Right lobe of liver (tissue), 6 donors: Measurements from ENCODE around the gene INO80E. TPM values are rescaled to one million over a fixed set of nuclear protein-coding genes. Genes with fewer than 3 reads are reported as not detected.
"Not testable (repeated sequence)": the region's sequence is repeated elsewhere in the genome, so short reads cannot be mapped to it uniquely, and the experiment has no call there.

ENCODE experiments used
- ATAC-seq, 4 donors: fragments of 200-7000 bp; cut with Tn5 transposase; one replicate each; pipeline ENCODE4 v1.9.1; 2020; ENCODE audit warnings: mild to moderate bottlenecking in 4 of 4, moderate library complexity in 4 of 4
- DNase-seq, 3 donors: peaks; one replicate each; pipeline ENCODE4 v3.0.0-alpha.2; 2020
- H3K27ac ChIP-seq, 3 donors: fragments of 200-600 bp; one replicate each; pipeline ENCODE4 v1.8.0; 2022
- H3K27me3 ChIP-seq, 2 donors: fragments of 200-600 bp; one replicate each; pipeline ENCODE4 v1.8.0; 2022
- H3K36me3 ChIP-seq, 4 donors: fragments of 200-600 bp; sonication (generic) in 1 of 4; one replicate each; pipeline versions ENCODE4 v1.5.1 to v1.8.0; 2017 to 2022; ENCODE audit warnings: control low read depth in 1 of 4
- H3K4me1 ChIP-seq, 4 donors: fragments of 200-600 bp; sonication (generic) in 1 of 4; one replicate each; pipeline versions ENCODE4 v1.5.1 to v1.8.0; 2017 to 2022; ENCODE audit warnings: control low read depth in 1 of 4
- H3K4me3 ChIP-seq, 3 donors: fragments of 200-600 bp; one replicate each; pipeline ENCODE4 v1.8.0; 2022
- H3K9me3 ChIP-seq, 4 donors: fragments of 200-600 bp; sonication (generic) in 1 of 4; one replicate each; pipeline versions ENCODE4 v1.5.1 to v1.8.0; 2017 to 2022; ENCODE audit warnings: control low read depth in 1 of 4
- POLR2A ChIP-seq: fragments of 450-650 bp; IDR thresholded peaks from one replicate; pipeline ENCODE4 v1.6.1; 2017; ENCODE audit warnings: antibody characterized with exemption, mild to moderate bottlenecking
- WGBS: methylation state at CpG from one replicate; pipeline ENCODE4 v1.1.6; 2018; ENCODE audit warnings: low coverage, low lambda C conversion rate; ENCODE audit not compliant: insufficient coverage; ENCODE audit errors: missing lambda C conversion rate; 5-methylcytosine and 5-hydroxymethylcytosine counted together
- intact Hi-C, 2 donors: fragments of 100-400 bp; cut with DNase I; formaldehyde crosslinking; loops; one replicate each; pipeline versions ENCODE4 v1.11.2 to v1.14.1; 2022
- total RNA-seq, 6 experiments: library from RNA; depleted of rRNA in 2 of 6; stranded (reverse); fragments of >200 nt in 2 of 6; fragmentation: NEBNext Ultra II Directional in 3 of 6; extraction: Animal tissue kit (Norgen Biotek cat#: 25700) in 3 of 6; gene quantifications; one replicate each; pipeline versions ENCODE4 v1.1.0 to v1.2.4, GENCODE V29; 2016 to 2023
- TF ChIP-seq, protein P1 (sequence below), 4 donors: fragments of 200-600 bp in 3 of 4; fragments of 450-650 bp in 1 of 4; IDR thresholded peaks; one replicate each; pipeline versions ENCODE4 v1.5.1 to v1.8.0; 2016 to 2022; ENCODE audit warnings: antibody characterized with exemption in 4 of 4, mild to moderate bottlenecking in 2 of 4
- donor health status: DM: no; HTN: yes; CAD: no.
- donor health status: DM: no; HTN: no; CAD: no.
- donor health status: DM: no; HTN: no; CAD: no.
- donor health status: DM: no; HTN: yes; CAD: no.
- donor health status: DM: no; HTN: yes; CAD: no.

Gene INO80E
- total RNA-seq, 6 experiments from 2014 or later = 22.3 to 45.8 (median 33.2) TPM

DNA sequence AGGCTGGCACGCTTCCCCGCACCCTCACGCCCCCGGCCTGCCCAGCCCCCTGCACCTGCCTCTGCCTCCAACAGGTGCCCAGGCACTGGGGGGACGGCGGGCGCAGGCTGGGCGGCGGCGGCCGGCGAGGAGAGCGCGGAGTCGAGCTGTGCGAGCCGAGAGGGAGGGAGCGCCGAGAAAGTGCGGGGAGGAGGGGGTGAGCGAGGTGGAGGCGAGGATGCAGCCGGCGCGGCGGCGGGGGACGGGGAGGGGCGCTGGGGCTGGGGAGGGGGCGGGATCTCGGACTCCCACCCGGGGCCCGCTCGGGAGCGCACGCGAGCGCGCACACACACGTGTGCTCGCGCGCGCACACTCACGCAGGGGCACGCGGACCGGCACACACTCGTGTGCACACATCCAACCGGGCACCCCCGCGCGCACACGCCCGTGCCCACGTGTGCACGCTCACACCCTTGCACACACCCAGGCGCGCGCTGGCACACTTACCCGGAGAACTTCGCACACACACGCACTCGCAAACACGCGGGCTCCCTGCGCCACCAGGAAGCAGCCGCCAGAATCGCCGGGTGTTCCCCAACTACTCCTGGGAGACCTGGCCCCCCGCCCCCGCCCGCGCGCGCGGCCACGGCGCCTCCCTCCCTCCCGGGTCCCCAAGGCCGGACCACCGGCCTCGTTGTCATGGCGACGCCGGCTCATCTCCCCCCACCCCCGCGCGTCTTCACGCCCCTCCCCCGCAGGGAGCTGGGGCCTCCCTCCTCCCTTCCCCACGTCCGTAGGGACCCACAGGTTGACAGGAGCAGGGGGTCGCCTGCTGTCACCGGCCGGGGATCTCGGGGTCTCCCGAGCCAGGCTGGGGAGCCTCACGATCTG, 15.0 kb downstream of the INO80E start, which contains the start of gene DOC2A:
TSS of gene DOC2A (minus strand) at position 184 of the 870 bp plus-strand sequence. CDS start 805 bp downstream, outside the sequence.
- Histone ChIP-seq H3K27me3 (no peaks in the 10 kb centered on the region), H3K4me1 (peaks cover 0 to 7% (median 0%) of the 10 kb centered on the region in 4 donors), H3K36me3 (no peaks in the 10 kb centered on the region), H3K27ac (no peak within 1 kb of the TSS), H3K9me3 (no peaks in the 10 kb centered on the region), H3K4me3 (peak within 1 kb of the TSS in 1 of 3 donors; percentile 4)
- TF ChIP-seq, protein P1, sequence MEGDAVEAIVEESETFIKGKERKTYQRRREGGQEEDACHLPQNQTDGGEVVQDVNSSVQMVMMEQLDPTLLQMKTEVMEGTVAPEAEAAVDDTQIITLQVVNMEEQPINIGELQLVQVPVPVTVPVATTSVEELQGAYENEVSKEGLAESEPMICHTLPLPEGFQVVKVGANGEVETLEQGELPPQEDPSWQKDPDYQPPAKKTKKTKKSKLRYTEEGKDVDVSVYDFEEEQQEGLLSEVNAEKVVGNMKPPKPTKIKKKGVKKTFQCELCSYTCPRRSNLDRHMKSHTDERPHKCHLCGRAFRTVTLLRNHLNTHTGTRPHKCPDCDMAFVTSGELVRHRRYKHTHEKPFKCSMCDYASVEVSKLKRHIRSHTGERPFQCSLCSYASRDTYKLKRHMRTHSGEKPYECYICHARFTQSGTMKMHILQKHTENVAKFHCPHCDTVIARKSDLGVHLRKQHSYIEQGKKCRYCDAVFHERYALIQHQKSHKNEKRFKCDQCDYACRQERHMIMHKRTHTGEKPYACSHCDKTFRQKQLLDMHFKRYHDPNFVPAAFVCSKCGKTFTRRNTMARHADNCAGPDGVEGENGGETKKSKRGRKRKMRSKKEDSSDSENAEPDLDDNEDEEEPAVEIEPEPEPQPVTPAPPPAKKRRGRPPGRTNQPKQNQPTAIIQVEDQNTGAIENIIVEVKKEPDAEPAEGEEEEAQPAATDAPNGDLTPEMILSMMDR (IDR thresholded peaks at IDR 0.05) = no peak
- TF ChIP-seq POLR2A = no peak
- ATAC-seq (no peak), DNase-seq (no peak)
- intact Hi-C loops = no loop called here
- 0% methylated on average over 10 of the region's 99 CpGs for WGBS

DNA sequence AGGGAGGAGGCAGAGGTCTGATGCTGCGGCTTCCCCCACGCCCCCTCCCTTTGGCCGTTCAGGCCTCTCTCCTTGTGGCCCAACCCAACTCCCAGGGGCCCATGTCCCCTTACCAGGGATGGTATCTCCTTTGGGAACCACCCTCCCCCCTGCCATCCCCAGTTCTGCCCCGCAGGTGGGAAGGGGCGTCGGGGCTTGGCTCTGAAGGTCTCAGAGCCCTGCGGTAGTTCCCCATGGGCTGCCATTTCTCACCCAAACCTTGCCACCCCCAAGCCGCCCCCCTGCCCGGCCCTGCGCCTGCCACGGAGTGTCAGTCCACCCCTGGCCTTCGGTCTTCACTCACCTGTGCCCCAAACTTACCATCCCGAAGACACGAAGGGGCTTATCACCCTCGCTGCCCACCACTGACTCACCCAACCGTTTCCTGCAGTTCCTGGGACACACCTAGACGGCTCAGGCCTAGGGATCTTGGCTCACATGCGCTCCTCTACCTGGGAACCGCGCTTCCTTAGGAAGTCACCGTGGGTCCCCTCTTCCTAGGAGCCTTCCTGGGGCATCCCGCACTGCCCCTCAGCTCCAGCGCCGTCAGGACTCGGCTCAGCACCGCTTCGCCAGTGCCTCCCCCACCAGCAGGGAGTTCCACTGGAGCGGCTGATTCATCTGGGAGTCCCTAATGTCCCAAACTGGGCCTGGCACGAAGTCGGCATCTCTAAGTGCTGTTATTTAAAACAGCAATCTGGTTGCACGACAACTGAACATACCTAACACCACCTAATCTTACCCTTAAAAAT, 15.9 kb downstream of the INO80E start:
- no peak for DNase-seq
- no peak overlapping the region for H3K4me3 ChIP-seq
- no peaks in the 10 kb centered on the region for H3K27me3 ChIP-seq
- ATAC-seq = no peak
- H3K4me1 ChIP-seq = peaks cover 0 to 7% (median 0%) of the 10 kb centered on the region in 4 donors
- intact Hi-C loops = no loop called here
- H3K9me3 ChIP-seq = no peaks in the 10 kb centered on the region
- TF ChIP-seq, protein P1 (IDR thresholded peaks at IDR 0.05) = no peak
- TF ChIP-seq POLR2A = no peak
- 29% methylated on average over 9 of the region's 31 CpGs for WGBS
- H3K36me3 ChIP-seq = no peaks in the 10 kb centered on the region
- no peak overlapping the region for H3K27ac ChIP-seq

DNA sequence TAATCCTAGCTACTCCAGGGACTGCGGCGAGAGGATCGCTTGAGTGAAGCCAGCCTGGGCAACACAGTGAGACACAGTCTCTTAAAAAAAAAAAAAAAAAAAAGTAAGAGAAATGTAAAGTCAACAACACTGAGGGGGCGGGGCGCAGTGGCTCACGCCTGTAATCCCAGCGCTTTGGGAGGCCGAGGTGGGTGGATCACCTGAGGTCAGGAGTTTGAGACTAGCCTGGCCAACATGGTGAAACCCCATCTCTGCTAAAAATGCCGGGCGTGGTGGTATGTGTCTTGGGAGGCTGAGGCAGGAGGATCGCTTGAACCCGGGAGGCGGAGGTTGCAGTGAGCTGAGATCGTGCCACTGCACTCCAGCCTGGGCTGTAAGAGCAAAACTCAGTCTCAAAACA, 16.6 kb downstream of the INO80E start:
- H3K27me3 ChIP-seq, intact Hi-C loops, ATAC-seq: not testable (repeated sequence)

DNA sequence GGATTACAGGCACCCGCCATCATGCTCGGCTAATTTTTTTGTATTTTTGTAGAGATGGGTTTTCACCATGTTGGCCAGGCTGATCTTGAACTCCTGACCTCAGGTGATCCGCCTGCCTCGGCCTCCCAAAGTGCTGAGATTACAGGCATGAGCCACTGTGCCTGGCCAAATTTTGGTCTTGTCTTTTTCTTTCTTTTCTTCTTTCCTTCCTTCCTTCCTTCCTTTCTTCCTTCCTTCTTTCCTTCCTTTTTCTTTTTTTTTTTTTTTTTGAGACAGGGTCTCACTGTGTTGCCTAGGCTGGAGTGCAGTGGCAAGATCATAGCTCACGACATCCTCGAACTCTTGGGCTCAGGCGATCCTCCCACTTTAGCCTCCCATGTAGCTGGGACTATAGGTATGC, 19.4 kb downstream of the INO80E start:
- H3K27me3 ChIP-seq, ATAC-seq, H3K4me1 ChIP-seq, intact Hi-C loops, H3K9me3 ChIP-seq, H3K4me3 ChIP-seq, DNase-seq, H3K36me3 ChIP-seq, H3K27ac ChIP-seq: not testable (repeated sequence)
- WGBS = 83% methylated on average over 3 of the region's 7 CpGs

More for the DNA sequence above, 16.6 kb downstream of the INO80E start:
- not testable (repeated sequence) for H3K27ac ChIP-seq, H3K9me3 ChIP-seq, H3K4me3 ChIP-seq, H3K4me1 ChIP-seq, DNase-seq, H3K36me3 ChIP-seq
- WGBS = 70% methylated on average over 8 of the region's 14 CpGs

DNA sequence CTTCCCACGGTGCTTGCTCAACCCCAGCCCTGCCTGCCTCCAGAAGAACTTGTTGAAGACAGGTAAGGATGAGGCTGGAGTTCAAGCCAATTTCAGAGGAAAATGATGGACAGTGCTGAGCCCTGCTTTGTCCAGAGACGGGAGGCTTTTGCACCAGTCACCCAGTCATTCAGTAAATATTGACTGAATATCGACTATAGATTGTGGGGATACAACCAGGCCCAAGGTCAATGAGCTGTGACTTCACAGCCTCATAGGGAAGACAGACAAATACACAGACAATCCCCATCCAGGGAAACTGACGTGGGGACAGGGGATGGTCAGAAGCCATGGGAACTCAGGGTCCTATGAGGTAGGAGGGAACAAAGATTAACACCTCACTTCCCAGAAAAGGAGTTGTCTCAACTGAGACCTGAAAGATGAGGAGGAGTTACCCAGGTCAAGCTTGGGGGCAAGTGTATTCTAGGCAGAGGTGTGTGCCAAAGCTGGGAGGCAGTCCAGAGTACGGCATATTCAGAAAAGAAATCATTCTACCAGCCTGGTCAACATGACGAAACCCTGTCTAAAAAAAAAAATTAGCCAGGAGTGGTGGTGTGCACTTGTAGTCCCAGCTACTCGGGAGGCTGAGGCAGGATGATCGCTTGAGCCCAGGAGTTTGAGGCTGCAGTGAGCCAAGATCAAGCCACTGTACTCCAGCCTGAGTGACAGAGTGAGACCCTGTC, 20.7 kb downstream of the INO80E start:
- DNase-seq (no peak), ATAC-seq (no peak)
- TF ChIP-seq, protein P1 (IDR thresholded peaks at IDR 0.05) = no peak
- TF ChIP-seq POLR2A = no peak
- Histone ChIP-seq H3K36me3 (no peaks in the 10 kb centered on the region), H3K4me3 (no peak overlapping the region), H3K4me1 (peaks cover 0 to 8% (median 0%) of the 10 kb centered on the region in 4 donors), H3K9me3 (no peaks in the 10 kb centered on the region), H3K27me3 (no peaks in the 10 kb centered on the region), H3K27ac (no peak overlapping the region)
- intact Hi-C loops = no loop called here
- WGBS = 44% methylated on average over 7 of the region's 8 CpGs
